ENCODE results near the gene KCNE2. TPM values are rescaled to one million over a fixed set of nuclear protein-coding genes. Genes with fewer than 3 reads are reported as not detected.
A peak's percentile ranks its signal among the peaks of the same experiment; 100 is the strongest.

Gene KCNE2
- total RNA-seq, 4 donors from 2014 or later, result 0.44 to 1.5 (median 0.59) TPM; not detected in 1

- Histone ChIP-seq H3K9me3 (no peaks in the 10 kb centered on the region), H3K4me1 (peaks cover 0 to 20% (median 4%) of the 10 kb centered on the region in 4 donors), H3K4me3 (no peak overlapping the region), H3K36me3 (no peaks in the 10 kb centered on the region), H3K27ac (peak overlapping the region in 2 of 4 donors; percentile 17 to 69), H3K27me3 (no peaks in the 10 kb centered on the region)
- DNase-seq (ENCODE audit: low spot score in 2 of 2), result peak in 1 of 2 donors; percentile 46
- WGBS, 2 donors, result 26 to 33% methylated on average over 6 of the region's 6 CpGs
- peak; percentile 53 to 90 (median 79) for TF ChIP-seq CTCF (IDR thresholded peaks at IDR 0.05)
- no peak for TF ChIP-seq POLR2A (IDR thresholded peaks at IDR 0.05)
- TF ChIP-seq EP300 (IDR thresholded peaks at IDR 0.05), result peak in 1 of 2 donors; percentile 43
These were observed 12.0 kb upstream of the KCNE2 start for GRCh38 chr21:34351786-34352241.

- DNase-seq (ENCODE audit: low spot score in 2 of 2), result no peak
- H3K27ac ChIP-seq, result peak overlapping the region in 1 of 4 donors; percentile 69
- no peaks in the 10 kb centered on the region for H3K9me3 ChIP-seq
- H3K36me3 ChIP-seq, result no peaks in the 10 kb centered on the region
- no peaks in the 10 kb centered on the region for H3K27me3 ChIP-seq
- H3K4me3 ChIP-seq, result no peak overlapping the region
- H3K4me1 ChIP-seq, result peaks cover 0 to 13% (median 3%) of the 10 kb centered on the region in 4 donors
- WGBS, 2 donors, result 95 to 96% methylated on average over 4 of the region's 4 CpGs
- TF ChIP-seq EP300 (IDR thresholded peaks at IDR 0.05), result no peak
- no peak for TF ChIP-seq POLR2A (IDR thresholded peaks at IDR 0.05)
- TF ChIP-seq CTCF (IDR thresholded peaks at IDR 0.05), result no peak
These were observed 11.2 kb upstream of the KCNE2 start for GRCh38 chr21:34352556-34352955.

GRCh38 chr21:34353182-34353581 is 10.6 kb upstream of the KCNE2 start:
- TF ChIP-seq POLR2A (IDR thresholded peaks at IDR 0.05), result no peak
- TF ChIP-seq EP300 (IDR thresholded peaks at IDR 0.05), result no peak
- no peak for TF ChIP-seq CTCF (IDR thresholded peaks at IDR 0.05)
- Histone ChIP-seq H3K27me3 (no peaks in the 10 kb centered on the region), H3K4me1 (peaks cover 0 to 7% (median 0%) of the 10 kb centered on the region in 4 donors), H3K36me3 (no peaks in the 10 kb centered on the region), H3K9me3 (no peaks in the 10 kb centered on the region), H3K4me3 (no peak overlapping the region), H3K27ac (no peak overlapping the region)
- DNase-seq (ENCODE audit: low spot score in 2 of 2), result no peak
- 89 to 96% methylated on average over 6 of the region's 6 CpGs for WGBS, 2 donors

- no peak overlapping the region for H3K27ac ChIP-seq
- no peaks in the 10 kb centered on the region for H3K36me3 ChIP-seq
- DNase-seq (ENCODE audit: low spot score in 2 of 2), result no peak
- H3K27me3 ChIP-seq, result no peaks in the 10 kb centered on the region
- no peak overlapping the region for H3K4me3 ChIP-seq
- WGBS, 2 donors, result 92 to 93% methylated on average over 4 of the region's 4 CpGs
- H3K4me1 ChIP-seq, result peaks cover 0 to 7% (median 0%) of the 10 kb centered on the region in 4 donors
- no peaks in the 10 kb centered on the region for H3K9me3 ChIP-seq
- TF ChIP-seq CTCF (IDR thresholded peaks at IDR 0.05), result no peak
- TF ChIP-seq EP300 (IDR thresholded peaks at IDR 0.05), result no peak
- no peak for TF ChIP-seq POLR2A (IDR thresholded peaks at IDR 0.05)
These were observed 9.0 kb upstream of the KCNE2 start for GRCh38 chr21:34354836-34355235.

GRCh38 chr21:34355570-34355969 is 8.2 kb upstream of the KCNE2 start:
- no peaks in the 10 kb centered on the region for H3K9me3 ChIP-seq
- no peaks in the 10 kb centered on the region for H3K27me3 ChIP-seq

GRCh38 chr21:34357889-34358288 is 5.9 kb upstream of the KCNE2 start:
- H3K36me3 ChIP-seq, result no peaks in the 10 kb centered on the region
- no peak overlapping the region for H3K4me3 ChIP-seq
- no peaks in the 10 kb centered on the region for H3K9me3 ChIP-seq
- no peak overlapping the region for H3K27ac ChIP-seq
- no peaks in the 10 kb centered on the region for H3K27me3 ChIP-seq
- no peaks in the 10 kb centered on the region for H3K4me1 ChIP-seq
- no peak for DNase-seq (ENCODE audit: low spot score in 2 of 2)
- TF ChIP-seq POLR2A (IDR thresholded peaks at IDR 0.05) (no peak), EP300 (IDR thresholded peaks at IDR 0.05) (no peak), CTCF (IDR thresholded peaks at IDR 0.05) (no peak)
- WGBS, 2 donors, result 91 to 95% methylated on average over 2 of the region's 2 CpGs

More at GRCh38 chr21:34355570-34355969, 8.2 kb upstream of the KCNE2 start:
- TF ChIP-seq POLR2A (IDR thresholded peaks at IDR 0.05), result no peak
- peaks cover 0 to 7% (median 0%) of the 10 kb centered on the region in 4 donors for H3K4me1 ChIP-seq
- no peak for DNase-seq (ENCODE audit: low spot score in 2 of 2)
- no peaks in the 10 kb centered on the region for H3K36me3 ChIP-seq
- no peak overlapping the region for H3K4me3 ChIP-seq
- no peak overlapping the region for H3K27ac ChIP-seq
- WGBS, 2 donors, result 96 to 99% methylated on average over 5 of the region's 5 CpGs

All from tibial nerve (tissue), 4 donors.